ENCODE measurements around the gene TBC1D21.

The TBC1D21 gene

DNA sequence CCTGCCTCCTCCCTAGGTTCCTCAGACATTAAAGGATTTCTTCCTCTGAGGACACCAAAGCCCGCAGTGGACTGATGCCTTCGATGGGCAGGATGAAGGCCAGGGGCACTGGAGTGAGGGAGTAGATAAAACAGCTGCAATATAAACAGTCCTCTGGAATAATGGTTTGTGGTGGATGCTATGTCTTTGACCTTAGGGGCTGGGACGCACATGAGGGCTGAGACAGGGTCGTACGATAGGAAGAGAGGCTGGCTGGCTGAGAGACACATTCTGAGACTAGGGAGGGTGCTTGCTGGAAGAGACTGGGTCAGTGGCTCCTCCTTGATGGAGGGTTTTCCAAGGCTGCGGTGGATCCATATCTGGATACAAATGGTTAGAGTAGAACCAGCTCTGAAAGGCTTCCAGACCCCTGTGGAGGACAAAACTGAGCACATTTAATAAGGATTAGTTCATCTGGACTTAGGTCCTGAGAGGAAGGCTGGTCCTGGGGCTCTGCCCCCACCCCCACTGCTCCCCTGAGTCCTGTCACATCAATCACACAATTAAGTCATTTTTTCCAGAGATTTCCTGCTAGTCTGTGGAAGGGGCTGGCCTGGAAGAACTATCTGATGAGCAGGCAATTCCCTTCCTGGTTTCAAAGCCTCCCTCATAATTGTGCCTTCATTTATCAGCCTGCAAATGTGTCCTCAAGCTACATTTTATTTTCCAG is 15.8 kb downstream of the TBC1D21 start:
- DNase-seq (ENCODE audit: low read depth in 2 of 2): no peak

DNA sequence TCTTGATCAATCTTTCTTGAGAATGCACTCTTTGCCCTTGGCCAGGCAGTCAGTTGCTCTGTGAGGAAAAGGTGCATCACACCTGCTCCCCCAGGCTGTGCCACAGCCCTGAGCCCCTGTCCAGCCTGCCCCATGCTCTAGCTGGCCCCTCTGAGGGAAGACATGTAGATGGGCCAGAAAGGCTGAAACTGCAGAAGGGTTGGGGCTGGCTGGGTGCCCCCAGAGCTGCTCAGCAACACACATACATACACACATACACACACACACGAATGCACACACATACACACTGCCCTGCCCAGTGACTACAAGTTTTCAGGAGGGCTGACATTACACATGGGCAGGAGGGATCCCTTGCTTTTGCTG is 16.4 kb downstream of the TBC1D21 start:
- DNase-seq (ENCODE audit: low read depth in 2 of 2): no peak

DNA sequence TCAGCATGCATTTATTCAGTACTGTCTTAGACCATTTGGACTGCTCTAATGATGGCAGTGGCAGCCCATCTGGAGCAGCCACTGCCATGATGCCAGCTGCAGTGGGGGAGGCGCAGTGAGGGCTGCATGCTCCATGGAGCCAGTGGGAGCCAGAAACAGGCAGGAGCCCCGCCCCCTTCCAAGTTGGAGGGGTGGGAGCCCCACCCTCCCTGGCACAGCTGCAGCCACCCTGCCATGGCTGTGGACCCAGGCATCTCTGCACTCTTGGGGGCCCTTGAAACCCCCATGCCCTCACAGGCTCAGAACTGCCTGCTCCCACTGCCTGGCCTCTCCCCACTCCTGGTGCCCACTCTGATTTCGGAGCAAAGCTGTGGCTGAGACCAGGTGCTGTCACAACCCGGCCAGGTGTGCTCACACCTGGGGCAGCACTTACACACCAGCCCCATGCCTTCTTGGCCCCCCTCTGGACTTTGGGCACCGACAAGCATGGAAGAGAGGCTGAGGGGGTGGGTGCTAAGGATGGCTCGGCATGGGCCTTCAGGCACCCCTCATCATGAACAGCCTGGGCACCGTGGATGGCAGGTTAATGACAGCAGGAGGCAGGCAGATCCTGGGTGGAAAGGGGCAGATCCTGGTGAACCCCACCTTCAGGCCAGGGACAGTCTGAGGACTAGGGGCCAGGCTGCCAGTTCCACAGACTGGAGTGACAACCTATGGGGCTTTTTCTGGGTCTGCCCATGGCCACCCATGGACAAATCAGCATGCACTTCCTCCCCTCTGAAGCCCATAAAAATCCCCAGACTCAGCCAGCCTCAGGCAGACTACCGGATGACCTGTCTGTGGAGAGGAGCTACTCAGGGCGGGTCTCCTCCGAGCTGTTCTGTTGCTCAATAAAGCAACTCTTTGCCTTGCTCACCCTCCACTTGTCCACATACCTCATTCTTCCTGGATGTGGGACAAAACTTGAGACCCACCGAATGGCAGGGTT is 18.3 kb downstream of the TBC1D21 start:
- no peak for DNase-seq (ENCODE audit: low read depth in 2 of 2)

DNA sequence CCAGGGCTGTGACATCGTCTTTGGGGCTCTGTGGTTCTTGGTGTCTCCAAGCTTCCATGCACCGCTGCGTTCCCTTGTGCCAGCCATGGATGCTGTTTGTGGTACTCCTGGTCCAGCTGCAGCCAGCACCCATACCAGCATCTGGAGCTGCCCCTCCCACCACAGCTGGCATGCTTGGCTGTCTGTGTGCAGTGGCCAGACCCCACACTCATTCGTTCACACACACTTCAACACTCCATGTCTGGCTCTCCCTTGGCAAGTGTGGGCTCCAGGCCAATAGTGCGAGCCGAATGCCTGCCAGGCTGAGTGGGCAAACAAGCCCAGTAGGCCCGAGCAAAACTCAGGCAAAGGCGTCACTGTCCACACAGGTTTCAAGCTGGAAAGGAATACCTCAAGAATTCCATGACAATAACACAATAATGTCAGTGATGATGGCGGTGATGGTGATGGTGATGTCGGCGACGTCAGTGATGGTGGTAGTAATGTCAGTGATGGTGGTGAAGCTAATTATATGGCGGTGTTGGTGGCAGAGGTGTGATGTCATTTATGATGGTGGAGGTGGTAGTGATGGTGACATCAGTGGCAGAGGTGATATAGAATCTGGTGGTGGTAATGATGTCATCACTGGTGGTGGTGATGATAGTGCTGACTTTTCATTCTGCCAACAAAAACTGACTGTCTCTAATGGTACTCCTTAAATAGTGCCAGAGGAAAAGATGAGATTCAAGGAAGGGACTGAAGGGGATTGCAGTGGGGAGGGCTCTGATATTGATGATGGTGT is 19.3 kb downstream of the TBC1D21 start:
- no peak for DNase-seq (ENCODE audit: low read depth in 2 of 2)

DNA sequence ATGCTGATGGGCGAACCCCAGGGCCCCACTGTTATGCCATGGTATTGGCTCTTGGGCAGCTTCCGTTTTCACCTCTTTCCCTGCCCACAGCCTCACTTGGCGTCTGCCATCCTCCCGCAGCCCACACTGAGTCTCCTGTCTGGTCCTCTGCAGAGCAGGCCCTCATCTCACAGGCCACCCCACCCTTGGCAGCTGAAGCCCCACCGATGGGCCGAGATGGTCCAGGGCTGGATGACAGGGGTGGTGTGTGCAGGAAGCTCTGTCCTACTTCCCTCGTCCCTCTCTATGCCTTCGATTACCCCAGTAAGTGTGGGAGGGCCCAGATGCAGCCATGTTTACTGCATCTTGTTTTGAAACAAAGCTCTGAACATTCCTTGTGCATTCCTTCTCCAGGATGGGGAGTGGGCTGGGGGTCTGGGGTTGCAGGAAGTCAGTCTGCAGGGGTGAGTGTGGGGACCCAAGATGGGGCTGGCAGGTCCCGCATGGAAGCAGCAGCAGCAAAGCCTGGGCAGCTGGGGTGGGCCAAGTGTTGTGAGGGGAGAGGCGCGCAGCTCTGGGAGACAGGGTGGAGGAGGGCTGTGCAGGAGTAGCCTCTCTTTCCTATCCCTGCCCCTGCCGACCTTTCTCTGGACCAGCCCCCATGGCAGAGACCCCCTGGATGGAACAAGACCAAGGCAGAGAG is 20.9 kb downstream of the TBC1D21 start:
- no peak for DNase-seq (ENCODE audit: low read depth in 2 of 2)

DNA sequence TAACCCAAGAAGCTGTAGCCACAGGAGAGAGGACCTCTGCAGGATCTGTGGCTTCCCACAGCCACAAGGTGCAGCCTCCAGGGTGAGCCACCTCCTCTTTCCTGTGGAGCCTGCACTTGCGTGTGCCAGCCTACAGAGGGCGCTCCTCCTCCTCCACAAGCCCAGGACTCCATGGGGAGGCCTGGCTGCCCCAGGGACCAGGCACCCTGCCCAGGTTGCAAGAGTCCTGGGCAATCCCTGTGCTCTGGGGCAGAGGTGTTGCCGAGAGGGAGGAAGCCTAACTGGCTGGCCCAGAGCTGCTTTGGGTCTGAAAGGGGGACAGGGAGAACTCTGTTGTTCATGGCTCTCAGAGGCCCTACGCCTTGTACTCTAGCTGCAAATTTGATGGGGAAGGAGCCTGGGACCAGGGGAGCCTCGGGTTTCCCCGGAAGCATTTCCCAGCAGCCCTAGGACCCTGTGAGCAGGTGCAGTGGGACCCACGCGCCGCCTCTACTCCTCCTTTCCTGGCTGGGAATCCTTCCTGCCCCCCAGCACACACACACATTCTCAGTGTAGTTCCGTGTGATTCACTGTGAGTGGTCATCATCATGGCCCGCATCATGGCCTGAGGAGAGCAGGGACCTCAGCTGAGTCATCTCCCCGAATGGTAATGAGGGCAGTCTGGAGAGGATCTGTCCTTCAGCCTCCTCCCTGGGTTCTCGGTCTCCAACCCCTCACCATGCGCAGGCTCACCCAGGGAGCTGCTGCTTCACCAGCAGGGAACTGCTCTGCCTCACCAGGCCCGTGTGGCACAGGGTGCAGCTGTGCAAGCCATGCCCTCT is 24.3 kb downstream of the TBC1D21 start:
- DNase-seq (ENCODE audit: low read depth in 2 of 2): peak; percentile 13 to 14

DNA sequence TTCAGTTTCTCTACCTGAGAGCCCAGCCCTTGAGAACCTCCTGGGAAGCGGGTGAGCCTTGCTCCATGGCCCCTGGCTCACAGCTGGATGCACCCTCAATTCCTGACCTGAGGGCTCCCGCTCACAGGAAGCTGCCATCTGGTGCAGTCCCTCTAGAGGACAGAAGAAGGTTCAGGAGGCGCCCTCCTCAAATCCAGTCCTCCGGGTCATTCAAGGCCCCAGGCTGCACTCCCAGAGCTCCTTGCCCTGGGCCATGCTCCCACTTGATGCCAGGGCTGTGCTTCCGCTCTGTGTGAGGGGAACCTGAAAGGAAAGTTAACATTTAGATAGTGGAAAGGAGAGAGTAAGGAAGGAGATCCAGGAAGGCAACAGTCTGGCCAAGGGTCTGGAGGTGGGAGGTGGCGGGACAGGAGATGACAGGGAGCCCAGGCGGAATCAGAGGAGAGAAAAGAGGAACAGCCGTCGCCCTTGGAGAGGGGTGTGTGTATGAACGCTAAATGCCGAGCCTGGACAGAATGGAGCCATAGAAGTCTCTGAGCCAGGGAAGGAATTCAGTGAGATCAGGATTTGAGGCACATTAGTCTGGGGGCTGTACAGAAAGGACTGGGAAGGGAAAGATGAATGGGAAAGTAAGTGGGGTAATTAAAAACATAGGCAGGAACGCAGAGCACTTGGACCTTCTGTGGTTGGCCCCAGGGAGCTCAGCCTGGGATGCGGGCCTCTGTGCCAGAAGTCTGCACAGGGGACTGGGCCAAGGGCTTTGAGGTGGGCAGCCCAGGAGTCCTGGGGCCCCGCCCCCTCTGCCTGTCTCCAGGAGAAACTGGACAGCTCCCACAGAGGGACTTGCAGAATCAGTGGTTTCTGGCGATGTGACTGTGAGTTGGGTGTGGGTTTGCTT is 26.1 kb downstream of the TBC1D21 start:
- no peak for DNase-seq (ENCODE audit: low read depth in 2 of 2)

DNA sequence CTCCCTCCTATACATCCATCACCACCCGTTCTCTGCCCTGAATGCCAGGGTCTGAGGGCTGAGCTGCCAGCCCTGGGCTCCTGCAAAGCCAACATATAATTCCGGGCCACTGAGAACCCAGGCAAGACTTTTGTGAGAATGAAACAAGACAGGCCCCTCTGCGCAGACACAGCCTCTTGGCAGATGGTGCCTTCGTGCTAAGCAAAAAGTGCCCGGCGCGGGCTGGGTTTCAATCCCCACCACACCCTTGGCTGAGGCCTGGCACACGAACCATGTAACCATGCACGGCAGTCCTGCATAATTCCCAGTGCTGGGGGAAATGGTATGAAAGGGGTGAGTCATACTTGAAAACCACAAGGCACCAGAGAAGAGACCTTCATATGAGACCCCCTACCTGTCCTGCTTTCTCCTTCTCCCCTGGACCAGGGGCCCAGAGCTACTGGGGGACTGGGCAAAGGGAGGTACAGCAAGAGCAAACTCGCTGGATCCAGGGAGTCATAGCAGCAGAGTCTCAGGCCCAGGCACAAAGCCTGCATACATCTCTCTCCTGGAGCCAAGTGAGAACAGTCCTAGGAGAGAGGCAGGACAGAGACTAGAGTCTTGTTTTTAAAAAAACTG is 26.8 kb downstream of the TBC1D21 start:
- no peak for DNase-seq (ENCODE audit: low read depth in 2 of 2)

DNA sequence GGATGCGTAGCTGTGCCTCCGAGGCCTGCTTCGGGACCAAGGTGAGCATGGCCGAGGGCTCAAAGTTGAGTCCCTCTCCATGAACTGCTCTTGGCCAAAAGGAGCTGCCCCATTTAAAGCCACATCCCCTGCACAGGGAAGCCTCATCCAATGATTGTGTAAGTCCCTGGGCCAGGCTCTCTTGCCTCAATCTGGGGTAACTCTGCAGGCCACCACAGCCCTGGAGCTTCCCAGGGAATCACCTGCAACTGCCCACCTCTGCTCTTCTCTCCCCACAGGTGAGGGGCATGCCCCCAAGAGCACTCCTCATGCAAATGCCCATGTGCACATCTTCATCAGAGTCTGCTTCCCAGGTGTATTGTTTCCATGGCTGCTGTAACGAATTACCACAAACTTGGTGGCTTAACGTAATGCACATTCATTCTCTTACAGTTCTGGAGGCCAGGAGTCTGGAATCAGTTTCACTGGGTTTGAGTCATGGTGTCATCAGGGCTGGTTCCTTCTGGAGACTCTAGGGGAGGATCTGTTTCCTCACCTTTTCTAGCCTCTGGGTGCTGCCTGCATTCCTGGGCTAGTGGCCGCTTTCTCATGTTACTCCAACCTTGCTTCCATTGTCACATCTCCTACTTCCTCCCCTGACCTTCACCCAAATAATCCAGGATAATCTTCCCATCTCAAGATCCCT is 27.9 kb downstream of the TBC1D21 start:
- DNase-seq (ENCODE audit: low read depth in 2 of 2): no peak

DNA sequence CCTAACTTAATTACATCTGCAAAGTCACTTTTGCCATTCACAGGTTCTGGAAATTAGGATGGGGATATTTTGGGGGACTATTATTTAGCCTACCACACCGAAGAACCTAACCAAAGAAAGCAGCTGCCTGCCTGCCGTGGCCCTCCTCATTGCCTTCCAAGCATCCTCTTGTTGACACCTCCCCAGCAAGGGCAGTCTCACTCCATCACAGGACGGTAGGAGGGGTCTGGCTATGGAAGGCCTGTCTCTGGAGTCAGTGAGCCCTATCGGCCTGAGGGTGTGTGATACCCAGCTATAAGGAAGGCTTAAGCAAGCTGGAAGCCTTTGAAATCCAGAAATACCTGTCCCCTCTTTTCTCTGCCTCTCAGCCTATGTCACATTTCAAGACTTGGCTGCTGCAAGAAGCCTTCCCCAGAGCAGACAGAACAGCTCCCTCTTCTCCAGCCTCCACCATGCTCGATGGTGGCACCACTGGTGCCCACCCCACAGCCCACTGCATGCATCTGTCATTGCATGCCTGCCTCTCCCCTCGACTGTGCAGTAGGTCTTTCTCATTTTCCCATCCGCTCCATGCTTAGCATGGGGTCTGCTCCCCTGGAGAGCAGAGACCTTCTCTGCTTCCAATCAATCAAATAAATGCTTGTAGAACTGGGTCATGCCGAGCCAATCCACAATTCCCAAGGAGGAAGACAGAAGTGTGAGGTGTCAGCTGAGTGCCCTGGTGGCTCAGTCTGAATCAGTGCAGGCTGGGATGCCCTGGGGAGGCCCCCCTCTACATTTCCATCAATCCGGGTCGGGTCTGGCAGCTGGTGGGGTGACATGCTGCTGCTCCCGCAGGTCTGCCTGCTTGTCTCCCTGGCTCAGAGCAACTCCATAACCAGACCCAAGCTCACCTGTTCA is 29.0 kb downstream of the TBC1D21 start:
- no peak for DNase-seq (ENCODE audit: low read depth in 2 of 2)

DNA sequence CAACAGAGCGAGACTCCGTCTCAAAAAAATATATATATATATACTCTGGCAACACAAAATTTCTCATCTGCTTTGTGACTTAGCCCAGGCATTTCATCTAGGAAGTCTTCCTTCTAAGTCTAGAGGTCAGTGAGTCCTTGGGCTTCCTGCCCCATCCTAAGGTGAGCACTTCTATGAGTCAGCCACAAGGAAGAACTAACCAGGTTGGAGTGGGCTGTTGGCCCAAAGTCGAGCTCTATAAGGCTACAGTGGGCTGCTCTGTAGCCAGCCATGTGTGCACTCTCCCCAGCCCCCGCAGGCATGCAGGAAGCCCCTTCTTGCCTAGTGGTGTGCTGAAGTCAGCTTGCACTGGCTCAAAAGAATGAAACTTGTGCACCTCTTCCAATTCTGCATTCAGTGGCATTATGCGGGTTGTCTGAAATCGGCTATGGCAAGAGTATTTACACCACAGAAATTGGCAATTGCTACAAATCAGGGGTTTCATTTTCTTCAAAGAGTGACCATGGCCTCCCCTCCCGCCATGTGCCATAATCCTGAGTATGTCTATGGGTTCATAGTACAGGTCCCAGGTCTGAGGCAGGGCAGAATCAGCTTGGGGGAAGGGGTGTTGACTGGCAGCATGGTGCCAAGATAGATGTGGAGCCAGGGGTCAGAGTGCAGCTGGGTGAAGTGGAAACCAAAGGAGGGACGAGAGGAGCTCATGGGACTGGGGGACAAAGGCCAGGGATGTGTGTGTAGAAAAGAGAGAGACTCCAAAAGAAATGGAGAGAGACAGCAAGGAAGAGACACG is 30.9 kb downstream of the TBC1D21 start:
- DNase-seq (ENCODE audit: low read depth in 2 of 2): no peak

DNA sequence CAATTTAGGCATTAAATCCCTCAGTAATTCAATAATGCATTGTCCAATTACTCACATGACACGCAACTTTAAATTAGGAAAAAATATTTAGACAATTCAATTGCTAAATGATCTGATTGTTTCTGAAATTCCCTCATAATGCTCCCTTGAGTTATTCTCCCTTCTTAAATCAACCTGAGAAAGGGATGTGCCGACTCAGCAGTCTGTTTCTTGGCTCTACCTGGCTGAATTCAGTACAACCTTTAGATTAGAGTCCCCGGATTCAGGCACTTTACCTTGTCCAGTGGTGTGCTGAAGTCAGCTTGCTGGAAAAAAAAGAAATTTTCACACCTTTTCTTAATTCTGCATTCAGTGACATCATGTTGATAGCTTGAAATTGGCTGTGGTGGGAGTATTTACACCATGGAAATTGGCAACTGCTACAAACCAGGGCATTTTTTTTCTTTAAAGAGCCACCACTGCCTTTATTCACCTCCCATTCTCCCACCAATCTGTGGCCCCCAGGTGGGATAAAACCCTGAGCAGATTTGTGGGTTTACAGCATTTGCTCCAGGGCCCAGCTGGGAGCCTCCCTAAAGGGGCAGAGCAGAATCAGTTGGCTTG is 32.0 kb downstream of the TBC1D21 start:
- no peak for DNase-seq (ENCODE audit: low read depth in 2 of 2)

DNA sequence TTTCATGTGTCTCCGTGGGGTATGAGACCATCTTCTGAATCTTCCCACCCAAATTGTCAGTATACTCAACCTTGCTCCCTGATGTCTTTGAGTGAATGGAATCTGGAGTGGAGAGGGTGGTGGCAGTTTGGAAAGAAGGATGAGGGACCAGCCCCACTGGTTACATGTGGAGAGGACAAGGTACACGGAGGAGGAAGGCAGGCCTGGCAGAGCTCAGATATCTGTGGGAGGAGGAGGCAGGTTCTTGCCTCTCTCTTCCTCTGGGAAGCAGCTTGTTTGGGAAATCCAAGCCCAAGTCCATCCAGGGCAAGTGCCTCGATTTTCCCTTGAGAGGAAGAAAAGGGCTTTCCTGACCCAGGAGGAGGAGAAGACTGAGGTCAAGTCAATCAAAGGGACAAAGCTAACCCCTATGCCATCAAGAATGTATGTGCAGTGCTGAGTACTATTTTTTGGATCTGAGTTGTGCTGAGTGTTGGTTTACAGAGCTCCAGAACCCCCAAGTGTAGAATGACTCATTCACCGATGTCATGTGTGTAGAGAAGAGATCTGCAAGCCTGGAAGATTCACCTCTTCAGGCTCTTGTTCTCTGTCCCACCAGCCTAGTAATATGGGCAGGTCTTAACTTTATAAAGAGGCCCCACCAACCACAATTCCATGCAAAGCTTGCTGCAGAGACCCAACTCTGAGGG is 33.1 kb downstream of the TBC1D21 start:
- DNase-seq (ENCODE audit: low read depth in 2 of 2): no peak

DNA sequence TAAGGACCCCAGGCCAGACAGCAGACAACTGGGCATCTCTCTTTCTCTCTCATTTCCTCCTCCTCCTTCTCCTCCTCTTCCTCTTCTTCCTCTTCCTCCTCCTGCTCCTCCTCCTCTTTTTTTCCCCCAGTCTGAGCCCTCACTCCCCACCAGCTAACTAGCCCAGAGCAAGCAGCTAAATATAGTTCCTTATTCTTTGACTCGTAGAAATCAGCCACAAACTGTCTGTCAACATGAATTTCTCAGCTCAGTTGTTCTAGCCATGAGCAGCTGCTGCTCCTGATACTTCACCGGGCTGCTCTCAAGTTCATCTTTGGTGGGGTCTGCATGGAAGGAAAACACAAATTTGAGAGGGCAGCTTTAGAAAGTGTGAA is 33.7 kb downstream of the TBC1D21 start:
- DNase-seq (ENCODE audit: low read depth in 2 of 2): no peak

DNA sequence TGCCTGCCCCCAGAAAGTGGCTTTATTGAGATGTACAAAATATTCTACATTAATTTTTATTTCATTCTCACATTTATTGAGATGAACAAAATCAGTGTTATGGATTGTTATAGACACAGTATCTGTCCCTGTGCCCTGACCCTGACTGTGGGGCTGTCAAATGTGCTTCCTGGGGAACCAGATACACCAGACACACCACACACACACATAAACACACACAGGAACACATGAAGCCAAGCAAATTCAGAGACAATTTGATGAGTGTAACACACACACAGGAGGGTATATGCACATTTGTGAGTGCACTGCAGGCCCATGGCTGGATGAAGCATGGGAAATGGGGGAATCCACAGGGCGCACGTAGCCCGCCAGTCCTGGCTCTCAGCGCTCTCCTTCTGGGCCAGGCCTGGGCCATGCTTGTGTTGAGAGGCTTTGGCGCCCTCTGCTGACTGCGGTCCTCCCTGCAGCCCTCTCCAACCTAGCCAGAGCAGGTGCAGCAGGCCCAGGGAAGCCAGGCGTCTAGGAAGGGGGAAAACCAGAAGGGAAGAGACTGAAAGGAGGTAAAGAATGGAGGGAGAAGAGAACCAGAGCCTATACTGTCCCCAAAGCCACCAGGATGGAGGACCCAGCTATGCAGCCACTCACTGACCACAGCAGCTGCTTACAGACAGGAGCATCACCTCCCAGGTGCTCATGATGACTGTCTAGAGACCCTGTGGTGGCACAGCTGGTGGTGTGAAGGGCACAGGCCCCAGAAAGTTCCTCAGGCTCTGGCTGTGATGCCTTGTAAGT is 34.9 kb downstream of the TBC1D21 start:
- no peak for DNase-seq (ENCODE audit: low read depth in 2 of 2)
